Fibroblast of peridontal ligament (primary cell): ENCODE measurements around the gene ZNF281.
A peak's percentile ranks its signal among the peaks of the same experiment; 100 is the strongest.

Experiments
- DNase-seq: peaks from one replicate; pipeline ENCODE4 v3.0.0-alpha.2; 2010; ENCODE audit errors: extremely low read depth

Gene ZNF281

DNA sequence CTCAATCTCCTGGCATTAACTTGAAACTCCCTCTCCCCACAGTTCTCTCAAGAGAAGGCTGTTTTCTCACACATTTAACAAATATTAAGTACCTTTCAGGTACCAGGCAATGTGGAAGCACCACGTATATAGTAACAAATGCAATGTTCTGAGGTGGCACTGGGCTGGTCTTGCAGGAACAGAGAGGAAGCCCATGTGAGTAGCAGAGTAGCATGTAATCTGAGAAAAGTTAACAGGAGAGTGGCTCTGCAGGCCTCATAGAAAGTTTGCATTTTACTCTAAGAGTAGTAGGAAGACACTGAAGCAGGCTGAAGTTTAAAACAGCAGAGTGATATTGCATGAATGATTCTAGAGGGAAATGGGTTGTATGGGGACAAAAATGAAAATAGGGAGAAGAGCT, 21.0 kb downstream of the ZNF281 start:
- no peak for DNase-seq

DNA sequence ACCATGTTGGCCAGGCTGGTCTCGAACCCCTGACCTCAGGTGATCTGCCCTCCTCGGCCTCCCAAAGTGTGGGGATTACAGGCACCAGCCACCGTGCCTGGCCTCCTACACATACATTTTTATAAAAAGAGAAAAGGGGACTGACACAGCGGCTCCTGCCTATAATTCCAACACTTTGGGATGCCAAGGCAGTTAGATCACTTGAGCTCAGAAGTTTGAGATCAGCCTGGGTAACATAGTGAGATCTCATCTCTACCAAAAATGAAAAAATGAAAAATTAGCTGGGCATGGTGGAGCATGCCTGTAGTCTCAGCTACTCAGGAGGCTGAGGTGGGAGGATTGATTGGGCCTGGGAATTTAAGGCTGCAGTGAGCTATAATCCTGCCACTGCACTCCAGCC, 23.4 kb downstream of the ZNF281 start:
- no peak for DNase-seq

DNA sequence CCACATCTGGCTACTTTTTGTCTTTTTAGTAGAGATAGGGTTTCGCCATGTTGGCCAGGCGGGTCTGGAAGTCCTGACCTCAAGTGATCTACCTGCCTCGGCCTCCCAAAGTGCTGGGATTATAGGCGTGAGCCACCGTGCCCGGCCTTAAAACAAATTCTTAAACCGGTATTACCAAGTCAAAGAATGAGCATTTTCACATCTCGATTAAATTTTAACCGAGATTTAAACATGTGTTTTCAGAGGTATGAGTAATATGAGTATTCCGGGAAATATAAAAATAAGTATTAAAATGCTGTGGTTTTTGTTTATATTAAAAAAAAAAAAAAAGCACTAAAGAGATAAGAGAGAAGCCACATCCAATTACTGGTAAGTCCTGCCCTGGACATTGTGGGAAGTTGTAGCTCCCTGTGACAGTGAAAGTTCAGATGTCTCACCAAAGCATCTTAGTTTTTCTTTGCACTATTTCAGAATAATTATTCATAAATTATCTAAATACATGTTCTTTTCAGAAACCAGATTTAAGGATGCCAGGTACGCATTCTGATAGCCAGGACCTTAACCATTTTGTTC, 24.9 kb downstream of the ZNF281 start:
- no peak for DNase-seq

GRCh38 chr1:200381256-200381984, 28.4 kb downstream of the ZNF281 start:
- no peak for DNase-seq

- DNase-seq, result no peak
Measured at GRCh38 chr1:200380589-200381021, 29.2 kb downstream of the ZNF281 start.

GRCh38 chr1:200379940-200380588, 29.8 kb downstream of the ZNF281 start:
- DNase-seq, result no peak

GRCh38 chr1:200379432-200379757, 30.4 kb downstream of the ZNF281 start:
- peak; percentile 97 for DNase-seq

DNA sequence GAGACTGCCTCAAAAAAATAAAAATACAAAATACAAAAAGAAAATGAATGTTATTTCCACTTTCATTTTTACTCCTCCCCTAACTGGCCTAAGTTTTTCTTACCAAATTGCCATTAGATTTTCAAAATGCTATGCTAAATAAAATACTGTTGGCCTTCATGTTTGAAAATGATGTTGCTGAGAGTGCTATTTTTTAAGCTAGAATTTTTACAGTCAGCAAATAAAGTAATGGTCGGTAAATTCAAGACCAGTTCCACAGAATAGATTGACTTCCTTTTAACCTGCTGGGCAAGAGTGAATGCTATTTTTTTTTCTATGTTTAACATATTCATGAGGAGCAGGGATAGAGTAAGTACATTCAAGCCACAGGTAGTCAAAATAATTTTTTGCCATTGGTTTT, 31.7 kb downstream of the ZNF281 start:
- DNase-seq, result no peak

GRCh38 chr1:200376528-200376927, 33.3 kb downstream of the ZNF281 start:
- no peak for DNase-seq

DNA sequence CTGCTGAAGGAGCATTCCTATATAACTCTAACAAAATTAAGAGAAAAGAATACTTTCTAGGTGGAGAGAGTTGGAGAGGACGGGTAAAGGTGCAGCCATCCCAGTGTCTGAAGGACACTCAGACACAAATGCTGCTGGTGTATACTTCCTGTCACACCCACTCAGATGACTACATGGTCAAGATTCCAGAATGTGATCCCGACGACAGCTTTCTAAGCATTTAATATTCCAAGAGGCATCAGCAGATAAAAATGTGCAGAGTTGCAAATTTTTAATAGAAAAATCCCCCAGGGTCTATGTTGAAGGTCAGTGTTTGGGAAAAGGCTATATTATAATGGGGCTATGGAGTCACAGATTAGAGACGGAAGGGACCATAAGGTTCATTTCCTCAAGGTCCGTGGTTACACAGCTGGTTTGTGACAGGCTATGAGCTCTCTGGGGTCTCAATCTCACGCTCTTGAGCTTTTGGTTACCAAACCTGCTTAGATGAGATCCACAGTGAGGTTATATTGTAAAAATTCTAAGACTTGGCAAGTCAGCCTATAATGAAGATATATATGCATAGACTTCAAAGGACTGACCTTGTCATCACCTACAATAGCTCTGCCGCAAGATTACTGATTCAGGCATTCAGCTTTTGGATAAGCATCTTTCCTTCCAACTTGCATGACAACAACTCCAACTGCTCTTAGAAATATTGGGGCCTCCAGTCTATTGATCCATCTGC, 35.1 kb downstream of the ZNF281 start:
- DNase-seq, result no peak

DNA sequence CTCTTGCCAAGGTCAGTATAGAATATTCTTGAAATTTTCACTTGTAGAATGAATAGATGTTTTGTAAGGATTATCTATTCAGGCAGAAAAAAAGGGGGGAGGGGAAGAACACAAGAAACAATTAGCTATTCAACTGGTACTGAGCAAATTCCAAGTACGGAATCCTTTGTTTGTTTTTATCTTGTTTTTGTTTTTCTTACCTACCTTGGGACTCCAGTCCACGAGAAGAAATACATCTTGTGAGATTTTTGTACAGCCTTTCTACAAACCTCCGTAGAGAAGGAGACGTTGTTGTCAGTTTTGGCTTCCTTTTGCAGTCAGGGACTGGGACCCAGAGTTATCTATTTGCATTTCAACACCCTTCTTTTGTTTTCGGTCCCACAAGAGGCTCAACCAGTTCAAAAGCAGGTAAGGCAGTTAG, 36.0 kb downstream of the ZNF281 start:
- DNase-seq, result no peak

DNA sequence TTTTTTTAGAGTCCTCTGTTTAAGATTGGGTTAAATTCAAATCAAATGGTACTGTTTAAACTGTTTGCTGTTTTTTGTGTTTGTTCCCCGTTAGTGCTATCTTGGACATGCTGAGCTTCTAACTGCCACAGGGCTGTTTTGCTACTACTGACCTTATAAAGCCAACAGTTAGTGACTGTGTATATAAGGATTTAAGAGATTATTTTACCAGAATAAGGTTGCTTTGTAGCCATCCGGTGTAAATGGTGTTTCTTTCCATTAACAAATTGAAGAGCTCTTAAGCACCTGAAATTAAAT, 37.0 kb downstream of the ZNF281 start:
- DNase-seq, result no peak

DNA sequence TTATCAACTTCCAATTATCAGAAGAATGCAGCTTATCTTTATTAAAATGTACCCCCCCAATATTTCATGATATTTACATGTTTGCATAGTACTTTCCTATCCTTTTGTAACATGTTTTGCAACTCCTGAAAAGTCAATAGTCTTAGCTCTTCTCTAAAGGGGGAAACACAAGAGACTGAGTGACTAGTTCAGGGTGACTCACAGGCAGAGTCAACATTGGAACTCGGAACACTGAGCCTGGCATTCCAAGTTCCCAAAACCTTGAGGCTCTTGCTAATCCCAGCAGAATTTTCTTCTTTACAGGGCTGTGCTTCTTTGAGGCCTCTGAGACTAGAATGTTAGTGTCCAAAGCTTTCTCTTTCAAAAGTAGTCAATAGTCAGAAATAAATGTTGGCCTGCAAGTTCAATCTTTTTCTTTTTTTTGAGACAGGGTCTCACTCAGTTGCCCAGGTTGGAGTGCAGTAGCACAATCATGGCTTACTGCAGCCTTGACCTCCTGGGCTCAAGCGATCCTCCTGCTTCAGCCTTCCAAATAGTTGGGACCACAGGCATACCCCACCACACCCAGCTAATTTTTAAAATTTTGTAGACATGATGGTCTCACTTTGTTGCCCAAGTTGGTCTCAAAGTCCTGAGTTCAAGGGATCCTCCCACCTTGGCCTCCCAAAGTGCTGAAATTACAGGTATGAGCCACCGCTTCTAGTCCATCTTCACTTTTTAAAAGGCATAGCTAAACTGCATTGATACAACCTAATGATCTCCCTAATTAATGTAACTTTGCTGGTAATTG, 37.5 kb downstream of the ZNF281 start:
- peak; percentile 77 for DNase-seq

GRCh38 chr1:200369706-200370105, 40.1 kb downstream of the ZNF281 start:
- DNase-seq, result no peak

DNA sequence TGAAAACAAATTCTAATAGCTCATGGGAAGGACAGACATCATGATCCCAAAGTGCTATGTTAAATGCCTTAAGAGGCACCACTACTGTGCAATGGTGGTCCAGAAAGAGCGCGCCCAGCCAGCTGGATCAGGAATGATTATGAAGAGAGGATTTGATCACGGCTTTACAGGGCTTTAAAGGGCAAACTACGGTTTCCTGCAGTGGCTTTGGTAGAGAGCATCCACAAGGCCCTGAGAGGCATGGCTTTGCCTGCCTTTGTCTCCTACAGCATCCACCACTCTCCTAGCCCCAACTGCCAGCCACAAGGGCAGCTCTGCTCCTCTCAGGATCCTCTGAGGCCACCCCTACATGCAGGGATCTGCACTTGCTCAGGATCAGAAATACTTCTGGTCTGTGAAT, 40.7 kb downstream of the ZNF281 start:
- no peak for DNase-seq

DNA sequence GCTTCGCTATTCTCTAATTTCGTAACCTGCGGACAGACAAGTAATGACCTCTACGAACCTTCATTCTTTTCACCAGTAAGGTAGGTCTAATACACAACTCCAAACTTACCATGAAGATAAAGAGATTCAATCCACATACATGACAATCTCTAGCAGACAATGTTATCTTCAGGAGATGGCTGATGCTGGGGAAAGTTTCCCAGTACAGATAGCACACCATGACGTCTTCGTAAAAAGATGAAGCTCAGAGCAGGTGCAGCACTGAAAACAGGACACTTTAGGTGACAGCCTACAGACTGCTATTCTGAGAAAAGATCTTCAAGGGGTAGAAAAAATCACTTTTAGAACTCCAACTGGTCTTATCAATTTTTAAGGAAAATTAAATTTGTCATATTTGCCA, 41.3 kb downstream of the ZNF281 start:
- DNase-seq, result no peak

- DNase-seq, result peak; percentile 78
Measured at GRCh38 chr1:200367841-200368534, 41.8 kb downstream of the ZNF281 start.

GRCh38 chr1:200366577-200367253, 43.1 kb downstream of the ZNF281 start:
- DNase-seq, result no peak

DNA sequence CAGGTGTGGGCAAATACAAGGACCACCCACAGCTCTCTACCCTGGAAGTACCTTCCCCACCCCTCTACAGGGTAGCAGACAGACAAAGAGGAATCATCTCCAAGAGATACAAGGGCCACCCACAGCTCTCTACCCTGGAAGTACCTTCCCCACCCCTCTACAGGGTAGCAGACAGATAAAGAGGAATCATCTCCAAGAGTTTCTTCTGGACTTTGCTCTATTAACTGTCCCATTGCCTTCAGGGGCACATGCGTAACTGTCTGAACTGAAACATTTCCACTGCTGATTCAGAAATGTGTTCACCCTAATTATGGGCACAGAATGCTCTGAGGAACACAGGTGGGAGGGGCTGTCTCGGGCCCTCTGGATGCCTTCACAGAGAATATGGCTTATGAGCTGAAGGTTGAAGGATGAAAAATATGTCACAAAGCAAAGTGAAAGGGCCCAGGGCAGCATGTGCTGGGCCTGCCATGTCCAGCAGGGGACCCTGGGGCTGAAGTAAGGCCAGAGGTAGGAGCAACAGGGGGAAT, 43.9 kb downstream of the ZNF281 start:
- no peak for DNase-seq

DNA sequence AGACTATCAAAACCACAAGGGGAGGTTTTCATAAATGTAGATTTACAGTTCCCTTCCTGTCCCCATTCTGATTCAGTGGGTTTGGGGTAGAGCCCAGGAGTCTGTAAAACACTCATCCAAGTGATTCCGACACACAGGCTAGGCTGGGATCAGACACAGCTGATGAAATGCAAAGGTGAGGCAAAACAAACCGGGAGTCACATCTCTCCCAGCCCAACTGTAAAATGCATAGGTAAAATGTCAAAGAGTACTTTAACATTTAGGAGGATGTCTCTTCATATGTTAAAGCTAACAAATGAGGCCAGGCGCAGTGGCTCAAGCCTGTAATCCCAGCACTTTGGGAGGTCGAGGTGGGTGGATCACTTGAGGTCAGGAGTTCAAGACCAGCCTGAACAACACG, 45.0 kb downstream of the ZNF281 start:
- peak; percentile 45 for DNase-seq
